K562 (cell line): ENCODE results near the gene PDK1. TPM values are rescaled to one million over a fixed set of nuclear protein-coding genes. Genes with fewer than 3 reads are reported as not detected.

Source experiments
- ARID4B ChIP-seq: sonication (generic); formaldehyde crosslinking; IDR thresholded peaks from 2 replicates; pipeline ENCODE4 v1.8.0; 2022; ENCODE audit warnings: mild to moderate bottlenecking, missing genetic modification reagents
- HNRNPH1 ChIP-seq: fragments of 200-400 bp; formaldehyde crosslinking; optimal IDR thresholded peaks from 2 replicates; pipeline ENCODE3; 2017; ENCODE audit warnings: low read depth, mild to moderate bottlenecking, low read length, moderate library complexity
- MCM5 ChIP-seq: fragments of 450-650 bp; IDR thresholded peaks from 2 replicates; pipeline ENCODE4 v1.6.1; 2016; ENCODE audit warnings: low read depth
- NFE2L1 ChIP-seq: fragments of 450-650 bp; IDR thresholded peaks from 2 replicates; pipeline ENCODE4 v1.6.1; 2016; ENCODE audit warnings: missing genetic modification characterization, low read depth, mild to moderate bottlenecking, missing compliant biosample characterization, moderate library complexity, borderline replicate concordance
- NFIC ChIP-seq: fragments of 450-650 bp; IDR thresholded peaks from 2 replicates; pipeline ENCODE4 v1.6.1; 2017; ENCODE audit warnings: mild to moderate bottlenecking, inconsistent platforms
- RAD51 ChIP-seq: fragments of 450-650 bp; IDR thresholded peaks from 2 replicates; pipeline ENCODE4 v1.7.1; 2016; ENCODE audit warnings: low read depth, mild to moderate bottlenecking, borderline replicate concordance
- TAF9B ChIP-seq: fragments of 450-650 bp; IDR thresholded peaks from 2 replicates; pipeline ENCODE4 v1.6.1; 2018; ENCODE audit warnings: mild to moderate bottlenecking; ENCODE audit not compliant: partially characterized antibody
- TRIM24 ChIP-seq, 2 experiments: fragments of 450-650 bp; IDR thresholded peaks; 2 replicates each; pipeline ENCODE4 v1.6.1; 2016
- ZBTB40 ChIP-seq, 2 experiments: fragments of 450-650 bp in 1 of 2; sonication (generic) in 1 of 2; formaldehyde crosslinking in 1 of 2; IDR thresholded peaks; 2 replicates each; pipeline versions ENCODE4 v1.7.1 to v1.9.0; 2016 to 2022; ENCODE audit warnings: inconsistent platforms in 1 of 2, mild to moderate bottlenecking in 1 of 2, missing genetic modification reagents in 1 of 2
- ZNF398 ChIP-seq: fragments of 250-450 bp; sonication (Bioruptor Pico); IDR thresholded peaks from 2 replicates; pipeline ENCODE4 v1.8.0; 2021; ENCODE audit warnings: moderate library complexity, mild to moderate bottlenecking, inconsistent platforms
- polyA plus RNA-seq, 8 experiments: library from polyadenylated mRNA; depleted of rRNA in 4 of 8; stranded (reverse) in 5 of 8; unstranded in 3 of 8; fragments of >200 nt; fragmentation: Nextera tagmentation in 2 of 8; fragmentation: Illumina TruSeq in 1 of 8; extraction: Ambion mirVana in 2 of 8; extraction: Trizol in 1 of 8; gene quantifications; 2 replicates each; pipeline versions ENCODE4 v1.2.1 to v1.2.3, GENCODE V29; 2011 to 2014; ENCODE audit warnings: inconsistent platforms in 1 of 8, missing spikeins in 1 of 8
- total RNA-seq, 7 experiments: library from RNA; depleted of rRNA in 6 of 7; stranded (reverse); fragments of >200 nt in 6 of 7; fragmentation: Illumina TruSeq in 2 of 7; extraction: Trizol in 2 of 7; gene quantifications; 2 replicates each; pipeline versions ENCODE4 v1.2.1 to v1.2.3, GENCODE V29; 2011 to 2021; ENCODE audit warnings: low replicate concordance in 1 of 7

The PDK1 gene
- total and polyA plus RNA-seq, 9 of the 15 experiments (the other 6 are each of a cell fraction or from before 2014, with no cell fraction given), result 3.5 to 176 (median 13.9) TPM

- TF ChIP-seq ZBTB40 (IDR thresholded peaks at IDR 0.05), result peak; percentile 59
- no peak for TF ChIP-seq ZBTB40 (CRISPR knock-in tag; IDR thresholded peaks at IDR 0.05)
- TF ChIP-seq RAD51, result no peak; the same call in 1 of the 2 replicates
- no peak for TF ChIP-seq HNRNPH1
- TF ChIP-seq ZNF398, result no peak
- TF ChIP-seq ARID4B, result no peak
- TF ChIP-seq TRIM24 (IDR thresholded peaks at IDR 0.05), result no peak
- no peak for TF ChIP-seq TAF9B
- TF ChIP-seq MCM5, result no peak
- peak; percentile 95 for TF ChIP-seq NFIC
- no peak for TF ChIP-seq NFE2L1 (tag)
These were observed 1.3 kb upstream of the PDK1 start (continued) for GRCh38 chr2:172554352-172555271.
